ENCODE results near the gene WDR64.

DNA sequence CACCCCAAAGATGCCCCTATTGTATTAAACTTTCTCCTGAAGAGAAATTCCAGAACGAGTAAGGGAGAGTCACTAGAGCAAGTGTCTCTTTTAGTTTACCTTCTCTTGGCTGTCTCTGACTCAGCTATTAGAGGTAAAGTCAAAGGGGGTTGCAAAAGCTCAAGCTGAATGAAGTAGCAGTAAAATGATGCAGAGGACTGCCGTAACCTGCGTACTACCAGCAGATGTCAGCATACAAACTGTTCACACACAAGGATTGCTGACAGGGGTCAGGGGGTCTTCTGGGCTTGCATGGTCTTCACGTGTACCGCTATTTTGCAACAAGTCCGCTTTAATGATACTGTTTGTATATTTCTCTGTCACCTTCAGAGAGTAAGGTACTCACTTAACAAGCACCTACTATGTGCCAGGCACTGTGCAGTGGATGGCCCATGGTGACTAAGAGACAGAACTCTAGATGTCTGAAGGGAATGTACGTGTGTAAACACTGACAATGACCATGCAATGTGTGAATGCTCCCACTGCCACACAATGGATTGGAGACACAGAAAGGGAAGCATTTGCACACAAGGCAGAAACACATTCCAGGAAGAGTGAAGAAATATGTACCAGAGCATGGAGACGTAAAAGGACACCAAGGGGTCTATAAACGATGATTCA lies 46.8 kb upstream of the WDR64 start:
- TF ChIP-seq, protein P1, sequence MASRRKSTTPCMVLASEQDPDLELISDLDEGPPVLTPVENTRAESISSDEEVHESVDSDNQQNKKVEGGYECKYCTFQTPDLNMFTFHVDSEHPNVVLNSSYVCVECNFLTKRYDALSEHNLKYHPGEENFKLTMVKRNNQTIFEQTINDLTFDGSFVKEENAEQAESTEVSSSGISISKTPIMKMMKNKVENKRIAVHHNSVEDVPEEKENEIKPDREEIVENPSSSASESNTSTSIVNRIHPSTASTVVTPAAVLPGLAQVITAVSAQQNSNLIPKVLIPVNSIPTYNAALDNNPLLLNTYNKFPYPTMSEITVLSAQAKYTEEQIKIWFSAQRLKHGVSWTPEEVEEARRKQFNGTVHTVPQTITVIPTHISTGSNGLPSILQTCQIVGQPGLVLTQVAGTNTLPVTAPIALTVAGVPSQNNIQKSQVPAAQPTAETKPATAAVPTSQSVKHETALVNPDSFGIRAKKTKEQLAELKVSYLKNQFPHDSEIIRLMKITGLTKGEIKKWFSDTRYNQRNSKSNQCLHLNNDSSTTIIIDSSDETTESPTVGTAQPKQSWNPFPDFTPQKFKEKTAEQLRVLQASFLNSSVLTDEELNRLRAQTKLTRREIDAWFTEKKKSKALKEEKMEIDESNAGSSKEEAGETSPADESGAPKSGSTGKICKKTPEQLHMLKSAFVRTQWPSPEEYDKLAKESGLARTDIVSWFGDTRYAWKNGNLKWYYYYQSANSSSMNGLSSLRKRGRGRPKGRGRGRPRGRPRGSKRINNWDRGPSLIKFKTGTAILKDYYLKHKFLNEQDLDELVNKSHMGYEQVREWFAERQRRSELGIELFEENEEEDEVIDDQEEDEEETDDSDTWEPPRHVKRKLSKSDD (CRISPR knock-in tag; IDR thresholded peaks at IDR 0.05; ENCODE audit: low read depth), result no peak
- TF ChIP-seq, protein P2, sequence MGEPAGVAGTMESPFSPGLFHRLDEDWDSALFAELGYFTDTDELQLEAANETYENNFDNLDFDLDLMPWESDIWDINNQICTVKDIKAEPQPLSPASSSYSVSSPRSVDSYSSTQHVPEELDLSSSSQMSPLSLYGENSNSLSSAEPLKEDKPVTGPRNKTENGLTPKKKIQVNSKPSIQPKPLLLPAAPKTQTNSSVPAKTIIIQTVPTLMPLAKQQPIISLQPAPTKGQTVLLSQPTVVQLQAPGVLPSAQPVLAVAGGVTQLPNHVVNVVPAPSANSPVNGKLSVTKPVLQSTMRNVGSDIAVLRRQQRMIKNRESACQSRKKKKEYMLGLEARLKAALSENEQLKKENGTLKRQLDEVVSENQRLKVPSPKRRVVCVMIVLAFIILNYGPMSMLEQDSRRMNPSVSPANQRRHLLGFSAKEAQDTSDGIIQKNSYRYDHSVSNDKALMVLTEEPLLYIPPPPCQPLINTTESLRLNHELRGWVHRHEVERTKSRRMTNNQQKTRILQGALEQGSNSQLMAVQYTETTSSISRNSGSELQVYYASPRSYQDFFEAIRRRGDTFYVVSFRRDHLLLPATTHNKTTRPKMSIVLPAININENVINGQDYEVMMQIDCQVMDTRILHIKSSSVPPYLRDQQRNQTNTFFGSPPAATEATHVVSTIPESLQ (CRISPR knock-in tag; conservative IDR thresholded peaks at IDR 0.05), result no peak
- TF ChIP-seq ZNF891 (CRISPR knock-in tag; IDR thresholded peaks at IDR 0.05), result no peak
